GM19035 (cell line): ENCODE data around the gene TEAD2.

Experiments
- ATAC-seq: cut with Tn5 transposase; IDR thresholded peaks from one replicate; pipeline ENCODE4 v1.9.1; 2021; ENCODE audit not compliant: unreplicated experiment

TEAD2 gene

GRCh38 chr19:49294401-49294800 is 67.8 kb downstream of the TEAD2 start:
- ATAC-seq = no peak
